ENCODE results near the gene TEAD2.

Gene TEAD2

DNA sequence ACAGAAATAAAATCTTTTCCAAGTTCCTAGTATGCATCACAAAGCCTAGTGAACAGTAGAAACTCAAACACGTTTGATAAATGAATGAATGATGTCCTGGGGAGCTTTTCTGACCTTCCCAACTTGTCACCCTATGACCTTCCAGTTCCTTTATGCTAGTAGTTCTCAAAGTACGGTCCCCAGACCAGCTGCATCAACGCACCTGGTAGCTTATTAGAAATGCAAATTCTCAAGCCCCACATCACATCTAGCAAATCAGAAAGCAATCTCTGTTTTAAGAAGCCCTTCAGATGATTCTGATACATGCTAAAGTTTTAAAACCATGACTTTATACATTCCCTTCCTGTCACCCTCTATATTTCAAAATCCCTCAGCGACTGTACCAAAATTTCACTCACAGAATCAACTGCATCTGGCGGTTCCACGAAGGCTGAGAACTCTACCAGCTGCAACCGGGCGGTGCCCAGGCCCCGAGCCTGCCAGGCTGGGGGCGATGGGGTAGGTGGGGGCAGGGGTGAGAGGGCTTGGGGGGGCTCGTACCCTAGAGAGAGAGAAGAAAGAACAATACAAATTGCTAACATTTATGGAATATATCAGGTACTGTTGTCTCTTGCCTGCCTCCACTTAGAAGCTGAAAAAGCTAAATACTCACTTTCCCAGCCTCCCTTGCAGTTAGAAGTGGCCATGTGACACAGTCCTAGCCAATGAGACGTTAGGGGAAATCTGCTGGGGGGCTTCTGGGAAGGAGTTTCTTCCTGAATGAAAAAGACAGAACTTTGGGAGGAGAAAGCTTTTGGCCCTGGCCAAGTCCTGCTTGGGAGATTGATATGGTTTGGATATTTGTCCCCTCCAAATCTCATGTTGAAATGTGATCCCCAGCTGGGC is 13.7 kb downstream of the TEAD2 start:
- FAIRE-seq (no peak), DNase-seq (ENCODE audit: insufficient read length, low spot score) (no peak)
- TF ChIP-seq POLR2A (IDR thresholded peaks at IDR 0.05; ENCODE audit: low read depth, low read length): no peak

DNA sequence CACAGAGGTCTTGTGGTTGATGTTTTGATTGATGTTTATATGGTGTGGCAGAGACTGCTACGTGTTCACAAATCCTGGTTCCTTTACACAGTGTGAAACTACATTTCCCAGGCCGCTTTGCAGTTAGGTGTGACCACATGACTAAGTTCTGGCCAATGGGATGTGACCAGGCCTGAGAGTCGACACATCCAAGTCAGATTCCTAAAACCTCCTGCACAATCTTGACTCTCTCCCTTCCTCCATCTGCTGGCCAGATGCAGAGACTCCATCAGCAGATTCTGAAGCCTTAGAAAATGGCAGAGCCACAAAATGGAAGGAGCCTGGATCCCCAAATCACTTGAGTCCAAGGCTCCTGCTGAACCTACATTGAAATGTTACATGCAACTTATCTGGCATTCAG is 14.4 kb downstream of the TEAD2 start:
- TF ChIP-seq POLR2A (IDR thresholded peaks at IDR 0.05; ENCODE audit: low read depth, low read length): no peak
- peak; percentile 42 for DNase-seq (ENCODE audit: insufficient read length, low spot score)
- peak; percentile 53 for FAIRE-seq

DNA sequence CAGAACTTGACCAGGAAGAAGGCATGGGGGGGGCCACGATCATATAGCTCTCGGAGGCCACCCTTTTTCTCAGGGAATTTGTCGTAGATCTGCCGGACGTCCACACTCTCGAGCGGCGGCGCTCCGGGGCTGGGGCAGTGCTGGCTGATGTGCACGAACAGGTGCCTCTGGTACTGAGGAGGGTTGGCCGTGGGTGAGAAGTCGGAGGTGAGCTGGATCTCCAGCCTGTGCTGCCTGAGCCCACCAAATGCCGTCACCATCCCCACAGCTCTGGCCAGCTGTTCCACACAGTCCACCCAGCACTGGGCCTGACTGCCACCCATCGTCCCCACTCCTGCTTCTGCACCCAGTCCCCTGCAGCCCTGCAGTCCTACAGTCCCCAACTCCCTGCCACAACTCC is 15.0 kb downstream of the TEAD2 start:
- FAIRE-seq (no peak), DNase-seq (ENCODE audit: insufficient read length, low spot score) (no peak)
- no peak for TF ChIP-seq POLR2A (IDR thresholded peaks at IDR 0.05; ENCODE audit: low read depth, low read length)

DNA sequence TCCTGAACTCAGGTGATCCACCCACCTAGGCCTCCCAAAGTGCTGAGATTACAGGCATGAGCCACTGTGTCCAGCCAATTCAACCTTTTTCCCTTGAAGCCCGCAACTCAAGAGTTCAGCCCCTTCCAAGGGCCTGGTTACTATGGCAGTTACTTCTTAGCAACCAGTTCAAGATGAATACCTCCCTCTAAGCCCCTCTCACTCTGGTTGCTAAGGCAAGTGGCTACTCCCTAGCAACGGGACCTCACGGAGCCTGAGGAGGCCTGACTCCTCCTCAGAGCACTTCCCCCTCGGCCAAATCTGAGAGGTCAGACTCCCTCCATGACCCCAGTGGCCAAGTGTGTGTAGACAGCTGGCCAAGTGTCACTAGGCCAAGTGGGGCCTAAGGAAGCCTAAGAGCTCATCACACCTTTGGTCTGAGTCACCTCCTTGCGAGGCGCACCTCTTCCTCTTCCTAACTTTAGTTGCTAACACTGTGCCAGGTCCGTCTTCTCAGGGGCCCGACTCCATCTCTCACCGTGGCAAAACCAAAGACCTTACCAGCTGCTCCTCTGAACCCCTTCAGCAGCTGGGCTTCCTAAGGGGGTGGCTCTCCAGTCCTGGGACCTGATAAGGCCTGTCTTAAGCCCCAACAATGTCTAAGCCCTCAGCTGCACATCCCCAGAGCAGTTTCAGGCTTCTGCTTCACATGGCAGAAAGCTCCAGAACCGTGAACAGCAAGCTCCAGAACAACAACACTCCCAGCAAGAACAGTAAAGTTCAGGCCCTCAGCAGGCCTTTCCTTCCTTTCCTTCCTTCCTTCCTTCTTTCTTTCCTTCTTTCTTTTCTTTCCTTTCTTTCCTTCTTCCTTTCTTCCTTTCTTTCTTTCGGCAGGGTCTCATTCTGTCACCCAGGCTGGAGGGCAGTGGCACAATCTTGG is 17.5 kb downstream of the TEAD2 start:
- no peak for FAIRE-seq
- TF ChIP-seq POLR2A (IDR thresholded peaks at IDR 0.05; ENCODE audit: low read depth, low read length): no peak
- DNase-seq (ENCODE audit: insufficient read length, low spot score): no peak

DNA sequence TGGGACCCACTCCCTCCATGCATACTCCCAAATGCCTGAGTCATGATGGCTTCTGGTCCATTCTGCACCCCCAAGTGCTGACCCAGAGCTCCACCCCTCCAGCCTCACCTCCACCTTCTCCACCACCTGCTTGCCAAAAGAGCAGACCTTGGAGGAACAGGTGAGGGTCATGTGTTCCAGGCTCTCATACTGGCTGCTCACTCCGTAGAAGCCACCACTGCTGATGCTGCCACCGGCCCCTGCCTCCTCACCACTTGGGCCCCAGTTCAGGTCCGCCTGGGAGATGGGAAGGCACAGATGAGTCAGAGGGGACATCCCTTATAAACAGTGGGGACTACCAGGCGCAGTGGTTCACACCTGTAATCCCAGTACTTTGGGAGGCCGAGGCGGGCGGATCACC is 19.1 kb downstream of the TEAD2 start:
- FAIRE-seq (no peak), DNase-seq (ENCODE audit: insufficient read length, low spot score) (no peak)
- TF ChIP-seq POLR2A (IDR thresholded peaks at IDR 0.05; ENCODE audit: low read depth, low read length): no peak

DNA sequence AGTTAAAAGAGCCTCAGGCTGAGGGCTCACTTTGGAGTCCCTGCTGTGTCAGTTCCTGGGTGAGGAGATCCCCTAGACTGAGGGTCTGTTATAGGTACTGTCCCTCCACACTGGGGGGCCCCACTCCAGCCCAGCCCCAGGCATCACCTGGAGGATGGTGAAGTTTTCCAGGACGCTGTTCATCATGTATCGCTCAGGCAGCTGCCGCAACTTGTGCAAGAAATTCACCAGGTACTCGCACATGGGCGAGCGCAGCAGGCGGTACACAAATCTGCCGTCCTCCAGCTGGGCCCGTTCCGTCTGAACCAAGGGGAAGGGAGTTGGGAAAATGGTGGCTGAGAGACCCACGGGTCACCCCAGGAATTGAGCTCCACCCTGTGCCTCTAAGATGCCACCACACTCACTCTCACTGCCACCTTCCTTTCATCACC is 19.9 kb downstream of the TEAD2 start:
- TF ChIP-seq POLR2A (IDR thresholded peaks at IDR 0.05; ENCODE audit: low read depth, low read length): no peak
- no peak for DNase-seq (ENCODE audit: insufficient read length, low spot score)
- FAIRE-seq: no peak

DNA sequence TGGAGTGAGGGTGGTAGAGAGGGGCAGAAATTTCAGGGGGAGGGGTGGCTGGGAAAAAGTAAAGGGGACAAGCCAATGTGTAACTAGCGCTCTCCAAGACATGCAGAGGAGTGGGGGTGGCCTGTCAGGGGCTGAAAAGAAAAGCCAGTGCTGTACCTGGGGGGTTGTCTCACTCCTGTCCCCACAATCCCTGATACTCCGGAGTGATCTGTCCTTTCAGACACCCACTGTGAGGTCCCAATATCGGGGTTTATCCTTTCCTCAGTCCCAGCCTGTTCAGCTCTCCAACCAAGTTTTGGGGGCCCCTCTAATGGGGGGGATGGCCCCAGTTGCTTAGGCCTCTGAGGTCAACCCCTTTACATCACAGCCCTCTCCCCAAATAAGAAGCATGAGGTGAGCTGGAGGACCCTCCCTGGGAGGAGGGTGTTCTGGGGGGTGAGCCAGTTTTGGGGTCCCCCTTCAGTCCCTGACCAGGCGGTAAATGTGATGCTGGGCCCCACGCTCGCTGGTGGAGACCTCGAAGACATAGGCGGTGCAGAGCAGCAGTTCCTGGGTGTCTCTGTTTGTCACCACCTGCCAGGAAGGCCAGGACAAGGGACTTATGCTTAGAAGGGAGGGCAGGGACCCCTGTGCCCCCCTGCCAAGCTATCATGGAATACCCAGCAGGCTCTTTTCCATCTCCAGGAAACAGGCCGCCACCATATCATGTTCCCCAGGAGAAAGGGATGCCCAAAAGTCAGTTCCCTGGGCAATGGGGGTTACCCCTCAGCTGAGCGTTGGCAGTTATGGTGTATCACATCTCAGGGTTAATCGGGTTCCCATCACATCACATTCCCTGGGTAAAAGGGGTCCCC is 21.1 kb downstream of the TEAD2 start:
- DNase-seq (ENCODE audit: insufficient read length, low spot score) (no peak), FAIRE-seq (no peak)
- TF ChIP-seq POLR2A (IDR thresholded peaks at IDR 0.05; ENCODE audit: low read depth, low read length): no peak

DNA sequence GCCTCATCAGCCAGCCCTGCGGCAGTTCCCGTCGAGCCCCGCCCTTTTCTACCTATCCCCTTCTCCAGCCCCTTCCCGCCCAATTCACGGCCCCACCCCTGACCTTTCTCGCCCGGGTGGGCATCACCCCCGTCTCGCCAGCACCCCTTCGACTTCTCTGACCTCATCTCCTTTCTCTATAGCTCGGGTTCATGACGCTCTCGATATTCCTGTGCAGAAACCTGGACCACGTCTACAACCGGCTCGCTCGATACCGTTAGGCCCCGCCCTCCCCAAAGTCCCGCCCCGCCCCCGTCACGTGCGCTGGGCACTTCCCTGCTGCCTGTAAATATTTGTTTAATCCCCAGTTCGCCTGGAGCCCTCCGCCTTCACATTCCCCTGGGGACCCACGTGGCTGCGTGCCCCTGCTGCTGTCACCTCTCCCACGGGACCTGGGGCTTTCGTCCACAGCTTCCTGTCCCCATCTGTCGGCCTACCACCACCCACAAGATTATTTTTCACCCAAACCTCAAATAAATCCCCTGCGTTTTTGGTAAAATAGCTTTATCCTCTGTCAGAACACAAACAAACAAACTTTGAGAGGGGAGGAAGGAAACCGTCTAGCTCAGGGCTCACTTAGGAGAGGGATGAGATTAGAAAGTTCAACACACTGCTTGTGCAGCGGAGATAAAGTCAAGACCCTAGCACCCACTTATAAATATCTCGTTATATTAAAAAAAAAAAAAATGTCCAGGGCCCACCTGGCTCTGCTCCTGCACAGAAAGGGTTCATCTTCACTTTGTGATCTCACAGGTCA is 21.9 kb downstream of the TEAD2 start:
- TF ChIP-seq POLR2A (IDR thresholded peaks at IDR 0.05; ENCODE audit: low read depth, low read length): no peak
- DNase-seq (ENCODE audit: insufficient read length, low spot score) (no peak), FAIRE-seq (no peak)

DNA sequence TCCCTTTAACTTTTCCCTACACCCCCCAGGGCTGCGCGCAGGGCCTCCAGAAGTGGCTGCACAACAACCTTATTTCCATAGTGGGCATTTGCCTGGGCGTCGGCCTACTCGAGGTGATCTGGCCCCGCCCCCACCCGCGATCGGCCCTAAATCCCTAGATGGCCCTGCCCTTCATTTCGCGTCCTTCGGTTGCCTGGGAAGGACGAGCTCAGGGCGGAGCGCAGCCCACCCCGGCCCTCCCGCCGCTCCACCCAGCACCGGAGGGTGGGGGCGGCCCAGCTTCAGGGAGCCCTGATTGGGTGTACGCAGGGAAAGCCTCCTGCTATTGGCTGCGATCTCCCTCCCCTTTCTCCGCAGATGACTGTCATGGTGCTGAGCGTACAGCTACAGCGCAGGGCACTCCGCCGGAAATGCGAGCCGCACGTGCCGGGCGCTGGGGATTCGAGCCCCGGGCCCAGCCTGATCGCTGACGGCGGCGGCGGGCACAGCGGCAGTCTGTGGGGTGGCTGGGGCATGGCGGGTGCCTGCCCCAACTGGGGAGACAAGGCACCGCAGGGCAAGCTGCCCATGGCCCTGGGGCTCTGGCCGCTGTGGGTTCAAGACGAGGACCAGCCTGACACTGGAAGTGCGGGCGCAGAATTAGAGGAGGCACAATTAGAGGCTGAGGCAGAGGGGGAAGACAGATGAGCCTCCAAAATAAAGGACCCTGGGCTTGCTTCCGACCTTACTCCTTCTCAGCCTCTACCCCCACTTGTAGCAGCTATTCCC is 22.7 kb downstream of the TEAD2 start:
- DNase-seq (ENCODE audit: insufficient read length, low spot score): no peak
- no peak for TF ChIP-seq POLR2A (IDR thresholded peaks at IDR 0.05; ENCODE audit: low read depth, low read length)
- FAIRE-seq: no peak

DNA sequence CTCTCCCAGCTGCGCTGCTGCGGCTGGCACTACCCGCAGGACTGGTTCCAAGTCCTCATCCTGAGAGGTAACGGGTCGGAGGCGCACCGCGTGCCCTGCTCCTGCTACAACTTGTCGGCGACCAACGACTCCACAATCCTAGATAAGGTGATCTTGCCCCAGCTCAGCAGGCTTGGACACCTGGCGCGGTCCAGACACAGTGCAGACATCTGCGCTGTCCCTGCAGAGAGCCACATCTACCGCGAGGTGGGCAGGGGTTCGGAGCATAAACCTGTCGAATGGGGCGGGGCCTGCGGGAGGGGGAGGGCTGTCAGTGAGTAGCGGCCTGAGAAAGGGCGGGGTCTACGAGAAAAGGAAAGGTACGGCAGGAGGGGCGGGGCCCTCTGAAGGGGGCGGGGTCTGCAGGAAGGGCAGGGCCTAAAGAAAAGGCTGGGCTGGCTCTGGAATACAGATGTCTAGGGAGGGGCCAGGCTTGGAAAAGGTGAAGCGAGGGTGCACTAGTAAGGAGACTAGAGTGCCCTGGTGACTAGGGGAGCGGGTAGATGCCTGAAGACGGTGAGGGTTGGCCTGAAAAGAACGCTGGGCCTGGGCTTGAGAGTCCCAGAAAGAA is 23.4 kb downstream of the TEAD2 start:
- no peak for TF ChIP-seq POLR2A (IDR thresholded peaks at IDR 0.05; ENCODE audit: low read depth, low read length)
- DNase-seq (ENCODE audit: insufficient read length, low spot score): no peak

DNA sequence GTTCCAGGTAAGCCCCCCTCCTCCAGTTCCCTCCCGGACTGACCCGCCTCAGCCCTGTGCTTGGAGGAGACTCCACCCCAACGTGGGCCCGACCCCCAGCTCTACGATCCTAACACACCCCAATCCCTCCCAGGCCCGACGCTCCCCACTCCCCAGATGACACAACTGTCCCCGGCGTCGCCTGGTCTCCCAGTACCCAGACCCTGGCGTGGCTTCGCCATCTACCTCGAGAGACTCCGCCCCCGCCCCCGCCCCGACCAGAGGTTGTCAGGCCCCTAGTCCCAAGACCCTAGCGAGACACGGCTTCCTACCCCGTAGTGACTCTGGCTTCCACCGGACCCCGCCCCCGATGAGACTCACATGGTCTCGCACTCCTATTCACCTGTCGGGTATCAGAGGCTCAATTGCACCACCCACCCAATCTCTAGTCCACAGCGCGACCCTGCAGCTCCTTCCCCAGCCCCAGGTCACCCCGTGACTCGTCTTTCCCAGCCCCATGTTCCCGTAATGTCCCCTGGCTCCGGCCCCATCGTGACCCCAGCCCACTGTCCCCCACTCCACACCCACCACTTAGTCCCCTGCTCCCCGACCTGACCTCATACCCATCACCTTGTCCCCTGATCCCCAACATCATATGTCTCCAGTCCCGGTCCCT is 24.1 kb downstream of the TEAD2 start:
- FAIRE-seq (no peak), DNase-seq (ENCODE audit: insufficient read length, low spot score) (no peak)
- TF ChIP-seq POLR2A (IDR thresholded peaks at IDR 0.05; ENCODE audit: low read depth, low read length): no peak

More for the DNA sequence above, 23.4 kb downstream of the TEAD2 start:
- FAIRE-seq: no peak

Data from H54 (cell line).